Measurements from ENCODE around the gene MCM5. TPM values are rescaled to one million over a fixed set of nuclear protein-coding genes. Genes with fewer than 3 reads are reported as not detected.

The MCM5 gene
- total RNA-seq, 3 donors from 2014 or later (not counting 1 experiment from before 2014, with no cell fraction given), result 59.3 to 73.8 (median 61.5) TPM

- H3K4me1 Mint-ChIP-seq, result peaks cover 20 to 29% of the 10 kb centered on the region in 2 donors
- TF ChIP-seq, protein P1, sequence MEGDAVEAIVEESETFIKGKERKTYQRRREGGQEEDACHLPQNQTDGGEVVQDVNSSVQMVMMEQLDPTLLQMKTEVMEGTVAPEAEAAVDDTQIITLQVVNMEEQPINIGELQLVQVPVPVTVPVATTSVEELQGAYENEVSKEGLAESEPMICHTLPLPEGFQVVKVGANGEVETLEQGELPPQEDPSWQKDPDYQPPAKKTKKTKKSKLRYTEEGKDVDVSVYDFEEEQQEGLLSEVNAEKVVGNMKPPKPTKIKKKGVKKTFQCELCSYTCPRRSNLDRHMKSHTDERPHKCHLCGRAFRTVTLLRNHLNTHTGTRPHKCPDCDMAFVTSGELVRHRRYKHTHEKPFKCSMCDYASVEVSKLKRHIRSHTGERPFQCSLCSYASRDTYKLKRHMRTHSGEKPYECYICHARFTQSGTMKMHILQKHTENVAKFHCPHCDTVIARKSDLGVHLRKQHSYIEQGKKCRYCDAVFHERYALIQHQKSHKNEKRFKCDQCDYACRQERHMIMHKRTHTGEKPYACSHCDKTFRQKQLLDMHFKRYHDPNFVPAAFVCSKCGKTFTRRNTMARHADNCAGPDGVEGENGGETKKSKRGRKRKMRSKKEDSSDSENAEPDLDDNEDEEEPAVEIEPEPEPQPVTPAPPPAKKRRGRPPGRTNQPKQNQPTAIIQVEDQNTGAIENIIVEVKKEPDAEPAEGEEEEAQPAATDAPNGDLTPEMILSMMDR (IDR thresholded peaks at IDR 0.05), result no peak
- H3K27ac Mint-ChIP-seq, result peak overlapping the region; percentile 93 to 94
- no peak overlapping the region for H3K27ac ChIP-seq (ENCODE audit: low read length)
- H3K4me3 Mint-ChIP-seq, result peak overlapping the region; percentile 99
- no peaks in the 10 kb centered on the region for H3K9me3 Mint-ChIP-seq
- no peaks in the 10 kb centered on the region for H3K9me3 ChIP-seq (ENCODE audit: control insufficient read depth, insufficient read depth, low read length)
- no peaks in the 10 kb centered on the region for H3K27me3 ChIP-seq (ENCODE audit: control insufficient read depth, insufficient read depth, low read length)
- H3K27me3 Mint-ChIP-seq (ENCODE audit: low read depth in 2 of 2), result no peaks in the 10 kb centered on the region
- no peak for DNase-seq
- intact Hi-C loops (cut with micrococcal nuclease), result no loop called here
- no peaks in the 10 kb centered on the region for H3K36me3 Mint-ChIP-seq
- over 99% methylated on average over 4 of the region's 4 CpGs for WGBS (ENCODE audit: insufficient coverage)
- H3K36me3 ChIP-seq (ENCODE audit: control insufficient read depth, insufficient read depth, low read length), result peaks cover 9% of the 10 kb centered on the region
- no peak for ATAC-seq
- H3K4me3 ChIP-seq (ENCODE audit: low read length), result no peak overlapping the region
- peaks cover 30% of the 10 kb centered on the region for H3K4me1 ChIP-seq (ENCODE audit: control insufficient read depth, insufficient read depth, low read length)
These were observed 1.4 kb upstream of the MCM5 start for GRCh38 chr22:35398591-35398973.

DNA sequence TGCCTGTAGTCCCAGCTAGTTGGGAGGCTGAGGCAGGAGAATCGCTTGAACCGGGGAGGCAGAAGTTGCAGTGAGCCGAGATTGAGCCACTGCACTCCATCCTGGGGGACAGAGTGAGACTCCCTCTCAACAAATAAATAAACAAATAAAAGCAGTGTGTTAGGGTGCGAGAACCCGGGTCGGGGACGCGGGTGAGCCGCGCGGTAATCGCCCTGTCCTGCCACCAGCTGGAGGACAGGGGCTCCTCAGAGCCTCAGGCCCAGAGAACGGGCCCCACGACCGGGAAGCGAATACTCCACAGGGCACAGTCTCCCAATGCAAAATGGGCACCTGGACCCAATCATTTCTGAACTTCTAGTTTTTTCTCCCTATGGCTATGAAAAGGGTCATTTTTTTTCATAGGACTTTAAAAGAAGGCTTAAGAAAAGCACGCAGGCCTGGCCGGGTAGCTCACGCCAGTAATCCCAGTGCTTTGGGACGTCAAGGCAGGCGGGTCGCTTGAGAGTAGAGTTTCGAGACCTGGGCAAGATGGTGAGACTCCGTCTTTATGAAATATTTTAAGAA, 744 bp upstream of the MCM5 start:
- peaks cover 27% of the 10 kb centered on the region for H3K4me1 ChIP-seq (ENCODE audit: control insufficient read depth, insufficient read depth, low read length)
- H3K4me3 ChIP-seq (ENCODE audit: low read length), result peak overlapping the region; percentile 90
- no peak for ATAC-seq
- WGBS (ENCODE audit: insufficient coverage), result 81% methylated on average over 23 of the region's 24 CpGs
- H3K9me3 ChIP-seq (ENCODE audit: control insufficient read depth, insufficient read depth, low read length), result no peaks in the 10 kb centered on the region
- peaks cover 19 to 23% of the 10 kb centered on the region in 2 donors for H3K4me1 Mint-ChIP-seq
- H3K4me3 Mint-ChIP-seq, result peak overlapping the region; percentile 99
- H3K27ac ChIP-seq (ENCODE audit: low read length), result peak overlapping the region; percentile 85
- no peaks in the 10 kb centered on the region for H3K27me3 Mint-ChIP-seq (ENCODE audit: low read depth in 2 of 2)
- H3K36me3 Mint-ChIP-seq, result no peaks in the 10 kb centered on the region
- no peaks in the 10 kb centered on the region for H3K27me3 ChIP-seq (ENCODE audit: control insufficient read depth, insufficient read depth, low read length)
- H3K27ac Mint-ChIP-seq, result peak overlapping the region; percentile 93 to 94
- DNase-seq, result no peak
- intact Hi-C loops (cut with micrococcal nuclease), result no loop called here
- H3K36me3 ChIP-seq (ENCODE audit: control insufficient read depth, insufficient read depth, low read length), result peaks cover 15% of the 10 kb centered on the region
- TF ChIP-seq, protein P1 (IDR thresholded peaks at IDR 0.05), result no peak
- H3K9me3 Mint-ChIP-seq, result no peaks in the 10 kb centered on the region

DNA sequence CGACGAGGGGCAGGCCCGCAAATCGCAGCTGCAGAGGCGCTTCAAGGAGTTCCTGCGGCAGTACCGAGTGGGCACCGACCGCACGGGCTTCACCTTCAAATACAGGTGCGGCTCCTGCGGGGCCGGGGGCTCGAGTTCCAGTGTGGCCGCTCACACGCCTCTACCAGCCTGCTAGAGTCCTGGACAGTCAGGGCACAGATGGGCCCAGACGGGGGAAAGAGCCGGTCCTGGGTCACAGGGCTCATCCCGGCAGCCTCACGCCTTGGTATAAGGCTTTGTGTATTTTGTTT, 506 bp downstream of the MCM5 start:
- H3K4me3 ChIP-seq (ENCODE audit: low read length), result peak overlapping the region; percentile 90
- H3K36me3 Mint-ChIP-seq, result no peaks in the 10 kb centered on the region
- H3K9me3 ChIP-seq (ENCODE audit: control insufficient read depth, insufficient read depth, low read length), result no peaks in the 10 kb centered on the region
- no peak for ATAC-seq
- H3K36me3 ChIP-seq (ENCODE audit: control insufficient read depth, insufficient read depth, low read length), result peaks cover 23% of the 10 kb centered on the region
- no peaks in the 10 kb centered on the region for H3K27me3 Mint-ChIP-seq (ENCODE audit: low read depth in 2 of 2)
- H3K27ac ChIP-seq (ENCODE audit: low read length), result no peak overlapping the region
- H3K4me1 ChIP-seq (ENCODE audit: control insufficient read depth, insufficient read depth, low read length), result peaks cover 27% of the 10 kb centered on the region
- TF ChIP-seq, protein P1 (IDR thresholded peaks at IDR 0.05), result no peak
- WGBS (ENCODE audit: insufficient coverage), result 2% methylated on average over 18 of the region's 20 CpGs
- intact Hi-C loops (cut with micrococcal nuclease), result no loop called here
- no peaks in the 10 kb centered on the region for H3K27me3 ChIP-seq (ENCODE audit: control insufficient read depth, insufficient read depth, low read length)
- no peaks in the 10 kb centered on the region for H3K9me3 Mint-ChIP-seq
- peak overlapping the region; percentile 99 for H3K4me3 Mint-ChIP-seq
- peak overlapping the region in 1 of 2 donors; percentile 94 for H3K27ac Mint-ChIP-seq
- DNase-seq, result peak in 1 of 2 donors; percentile 39
- H3K4me1 Mint-ChIP-seq, result peaks cover 19 to 23% of the 10 kb centered on the region in 2 donors

DNA sequence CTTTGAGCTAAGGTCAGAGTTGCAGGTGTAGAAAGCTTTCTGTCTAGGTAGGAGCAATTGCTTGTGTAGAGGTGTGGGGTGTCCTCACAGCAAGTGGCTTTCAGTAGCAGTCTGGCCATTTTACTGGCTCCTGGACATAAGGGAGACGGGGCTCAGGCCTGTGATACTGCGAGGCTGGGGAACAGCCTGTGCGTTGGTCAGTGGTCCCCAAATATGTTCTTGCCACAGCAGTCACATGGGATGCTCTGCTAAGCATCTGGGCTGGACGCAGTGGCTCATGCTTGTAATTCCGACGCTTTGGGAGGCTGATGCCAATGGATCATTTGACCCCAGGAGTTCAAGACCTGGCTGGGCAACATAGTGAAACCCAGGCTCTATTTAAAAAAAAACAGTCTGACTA, 1.9 kb downstream of the MCM5 start:
- Histone ChIP-seq H3K27me3 (ENCODE audit: control insufficient read depth, insufficient read depth, low read length) (no peaks in the 10 kb centered on the region), H3K27ac (ENCODE audit: low read length) (no peak overlapping the region), H3K4me3 (ENCODE audit: low read length) (no peak overlapping the region), H3K36me3 (ENCODE audit: control insufficient read depth, insufficient read depth, low read length) (peaks cover 30% of the 10 kb centered on the region), H3K9me3 (ENCODE audit: control insufficient read depth, insufficient read depth, low read length) (no peaks in the 10 kb centered on the region), H3K4me1 (ENCODE audit: control insufficient read depth, insufficient read depth, low read length) (peaks cover 27% of the 10 kb centered on the region)
- Mint-ChIP-seq H3K36me3 (no peaks in the 10 kb centered on the region), H3K27me3 (ENCODE audit: low read depth in 2 of 2) (no peaks in the 10 kb centered on the region), H3K4me3 (peak overlapping the region; percentile 90), H3K9me3 (no peaks in the 10 kb centered on the region), H3K4me1 (peaks cover 19 to 23% of the 10 kb centered on the region in 2 donors), H3K27ac (peak overlapping the region; percentile 70 to 71)
- ATAC-seq (no peak), DNase-seq (no peak)
- intact Hi-C loops (cut with micrococcal nuclease), result no loop called here
- 95% methylated on average over 6 of the region's 6 CpGs for WGBS (ENCODE audit: insufficient coverage)
- TF ChIP-seq, protein P1 (IDR thresholded peaks at IDR 0.05), result no peak
